ENCODE data around the gene LY86.
"Not testable (repeated sequence)": the region's sequence is repeated elsewhere in the genome, so short reads cannot be mapped to it uniquely, and the experiment has no call there.

The LY86 gene

DNA sequence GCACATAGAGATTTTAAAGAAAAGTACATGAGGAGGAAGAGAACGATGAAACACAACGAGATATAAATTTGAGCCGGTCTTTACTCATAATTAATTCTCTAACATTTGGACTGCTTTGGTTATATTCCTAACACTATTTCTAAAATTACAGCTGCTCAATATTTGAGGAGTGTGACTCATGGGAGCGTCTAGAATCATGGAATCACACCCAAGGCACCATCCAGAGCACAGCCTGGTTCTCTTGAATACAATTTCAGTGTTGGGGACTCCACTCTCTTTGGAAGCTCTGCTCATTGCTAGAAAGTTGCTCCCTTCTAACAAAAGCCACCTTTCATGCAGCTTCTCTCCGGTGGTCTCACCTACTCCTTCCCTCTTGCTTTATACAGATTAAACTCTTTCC is 64.4 kb downstream of the LY86 start:
- DNase-seq (ENCODE audit: low read depth in 2 of 3, low spot score in 2 of 3), result no peak

DNA sequence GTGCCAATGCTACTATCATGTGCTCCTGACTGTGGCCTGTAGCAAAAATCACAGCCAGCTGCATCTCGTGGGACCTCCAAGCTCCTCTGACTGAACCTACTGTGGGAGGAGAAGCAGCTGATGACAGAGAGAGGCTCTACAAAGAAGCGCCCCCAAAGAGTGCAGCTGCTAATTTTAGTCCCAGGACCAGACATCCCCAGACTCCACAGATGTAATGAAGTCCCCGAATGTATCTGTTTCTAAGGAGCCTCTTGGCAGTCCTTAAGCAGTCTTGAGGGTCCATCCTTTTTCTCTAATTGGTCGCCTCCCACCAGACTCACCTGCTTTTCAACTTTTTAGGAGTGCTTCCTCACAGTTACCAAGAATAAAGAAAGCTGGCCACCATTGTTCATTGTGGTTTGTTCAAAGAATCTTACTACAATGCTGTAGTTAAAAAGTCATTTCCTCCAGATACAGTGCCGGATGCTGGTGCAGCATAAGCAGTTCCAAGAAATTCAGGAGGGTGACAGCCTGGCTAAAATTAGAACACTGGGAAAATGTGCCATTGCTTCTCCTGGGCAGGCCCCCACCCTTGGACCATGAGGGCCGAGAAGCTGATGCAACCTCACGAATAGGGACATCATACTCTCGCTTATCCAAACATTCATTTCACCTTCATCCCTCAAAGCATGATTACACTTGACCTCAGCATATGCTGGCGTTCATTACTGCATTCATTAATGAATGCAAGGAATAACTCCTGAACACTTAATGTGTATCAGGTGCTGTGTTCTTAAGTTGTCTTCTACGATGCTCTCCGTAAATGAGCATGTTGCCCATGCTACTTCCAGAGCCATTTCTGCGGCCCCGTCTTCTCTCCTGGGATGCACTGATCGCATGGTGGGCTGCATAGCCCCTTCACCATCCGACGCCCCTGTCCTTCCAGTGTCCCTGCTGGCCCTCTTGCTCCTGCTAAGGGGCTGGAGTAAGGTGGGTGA is 66.4 kb downstream of the LY86 start:
- no peak for DNase-seq (ENCODE audit: low read depth in 2 of 3, low spot score in 2 of 3)

DNA sequence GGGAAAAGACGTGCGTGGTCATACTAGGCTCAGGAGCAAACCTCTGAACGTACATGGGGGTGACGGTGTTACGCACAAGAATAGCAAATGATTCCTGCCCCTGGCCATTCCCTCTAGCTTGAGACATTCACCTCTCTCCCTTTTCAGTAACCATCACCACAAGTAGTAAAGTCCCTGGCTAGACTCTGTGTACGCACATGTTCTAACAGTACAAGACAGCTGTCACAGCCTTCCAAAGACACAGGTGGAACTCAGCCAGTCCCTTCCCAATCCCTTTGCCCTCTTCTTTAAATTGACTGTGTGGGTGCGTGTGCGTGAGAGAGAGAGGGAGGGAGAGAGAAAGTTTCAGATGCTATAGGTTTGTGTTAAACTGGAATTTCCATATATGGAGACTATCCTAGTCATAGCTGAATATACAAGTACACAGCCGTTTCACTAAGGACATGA is 67.3 kb downstream of the LY86 start:
- no peak for DNase-seq (ENCODE audit: low read depth in 2 of 3, low spot score in 2 of 3)

DNA sequence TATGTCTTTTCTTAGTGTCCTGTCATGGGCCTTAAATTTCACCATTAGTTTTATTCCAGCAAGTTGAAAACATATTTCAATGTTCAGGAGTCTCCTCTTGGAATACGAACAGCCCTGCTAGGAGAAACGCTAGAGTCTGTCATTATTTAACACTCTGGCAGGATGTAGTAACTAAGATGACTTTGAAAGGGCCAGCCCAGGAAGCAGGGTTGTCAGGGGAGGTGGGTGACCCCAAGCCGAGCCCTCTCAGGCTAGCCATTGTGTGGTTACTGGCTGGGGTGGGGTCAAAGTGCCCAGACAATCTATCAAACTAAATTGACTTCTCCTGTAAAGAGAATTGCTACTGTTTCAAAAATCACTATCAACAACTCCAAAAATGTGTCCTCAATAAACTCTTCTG is 67.8 kb downstream of the LY86 start:
- DNase-seq (ENCODE audit: low read depth in 2 of 3, low spot score in 2 of 3), result no peak

DNA sequence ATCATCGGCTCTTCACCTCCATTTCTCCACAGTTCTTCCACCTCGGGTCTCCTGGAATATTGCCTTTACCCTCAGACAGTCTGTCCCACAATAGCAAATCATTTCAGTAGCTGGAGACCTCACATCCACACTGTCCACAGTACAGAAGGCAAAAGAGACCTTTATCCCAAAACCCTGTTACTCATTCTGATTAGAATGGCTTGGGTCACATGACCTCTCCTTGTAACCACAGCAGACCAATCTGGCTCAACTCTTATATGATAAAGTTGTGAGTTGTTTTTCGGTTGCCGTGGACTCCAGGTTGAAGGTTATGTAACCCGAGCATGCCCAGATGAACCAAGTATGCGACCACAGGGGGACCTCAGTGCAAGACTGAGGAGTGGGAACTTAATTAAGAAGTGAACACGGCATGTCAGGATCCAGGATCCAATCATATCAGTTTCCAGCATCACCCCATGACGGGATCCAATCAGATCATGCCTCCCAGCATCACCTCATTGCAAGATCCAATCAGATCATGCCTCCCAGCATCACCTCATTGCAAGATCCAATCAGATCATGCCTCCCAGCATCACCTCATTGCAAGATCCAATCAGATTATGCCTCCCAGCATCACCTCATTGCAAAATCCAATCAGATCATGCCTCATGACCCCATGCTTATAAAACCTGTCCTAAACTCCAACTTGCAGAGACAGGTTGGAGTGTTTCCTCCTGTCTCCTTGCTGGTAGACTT is 68.7 kb downstream of the LY86 start:
- DNase-seq (ENCODE audit: low read depth in 2 of 3, low spot score in 2 of 3), result no peak

DNA sequence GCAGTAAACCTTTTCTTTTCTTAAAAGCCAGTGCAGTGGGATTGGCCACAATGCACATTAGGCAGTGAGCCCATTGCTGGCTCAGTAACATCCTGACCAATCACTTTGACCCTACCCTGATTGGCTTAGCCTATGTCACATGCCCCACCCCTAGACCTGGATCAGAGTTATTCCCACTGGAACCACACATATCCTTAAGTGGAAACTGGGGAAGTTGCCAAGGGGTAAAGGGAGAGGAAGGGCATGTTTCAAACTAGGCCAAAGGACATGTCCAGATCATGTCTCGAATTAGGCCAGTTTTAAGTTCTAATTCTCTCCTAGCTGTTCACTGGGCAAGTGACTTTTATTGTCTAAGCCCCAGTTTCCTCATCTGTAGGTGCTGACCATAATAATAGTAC is 69.3 kb downstream of the LY86 start:
- no peak for DNase-seq (ENCODE audit: low read depth in 2 of 3, low spot score in 2 of 3)

DNA sequence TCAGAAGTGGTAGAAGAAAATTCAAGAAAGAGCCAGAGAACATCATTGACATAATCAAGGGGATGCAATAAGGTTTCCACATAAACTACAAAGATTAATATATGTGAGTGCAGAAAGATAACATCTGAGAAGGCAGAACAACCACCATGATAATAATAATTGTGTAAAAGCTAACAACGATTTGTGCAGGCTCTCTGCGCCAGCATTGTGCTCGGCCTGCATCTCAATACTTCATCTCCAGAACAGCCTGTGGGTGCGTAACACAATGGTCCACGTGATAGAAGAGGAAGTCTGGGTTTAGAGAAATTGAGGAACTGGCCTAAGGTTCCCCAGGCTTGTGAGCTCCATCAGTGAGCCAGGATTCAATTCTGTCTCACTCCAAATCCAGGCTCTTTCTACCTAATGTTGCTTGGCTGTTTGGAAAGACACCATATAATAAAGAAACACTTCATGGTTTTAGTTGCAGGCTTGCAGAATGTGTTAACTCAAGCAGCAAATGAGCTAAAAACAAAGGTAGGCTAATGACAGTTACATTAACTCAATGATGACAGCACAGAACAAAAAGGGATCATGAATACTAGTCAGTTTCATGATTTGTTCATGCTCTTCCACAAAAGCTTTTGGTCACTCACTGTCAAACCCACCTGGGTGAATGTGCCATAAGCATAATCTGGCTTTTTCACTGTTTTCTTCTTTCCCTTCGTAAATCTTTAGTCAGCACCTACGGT is 71.2 kb downstream of the LY86 start:
- DNase-seq (ENCODE audit: low read depth in 2 of 3, low spot score in 2 of 3), result no peak

DNA sequence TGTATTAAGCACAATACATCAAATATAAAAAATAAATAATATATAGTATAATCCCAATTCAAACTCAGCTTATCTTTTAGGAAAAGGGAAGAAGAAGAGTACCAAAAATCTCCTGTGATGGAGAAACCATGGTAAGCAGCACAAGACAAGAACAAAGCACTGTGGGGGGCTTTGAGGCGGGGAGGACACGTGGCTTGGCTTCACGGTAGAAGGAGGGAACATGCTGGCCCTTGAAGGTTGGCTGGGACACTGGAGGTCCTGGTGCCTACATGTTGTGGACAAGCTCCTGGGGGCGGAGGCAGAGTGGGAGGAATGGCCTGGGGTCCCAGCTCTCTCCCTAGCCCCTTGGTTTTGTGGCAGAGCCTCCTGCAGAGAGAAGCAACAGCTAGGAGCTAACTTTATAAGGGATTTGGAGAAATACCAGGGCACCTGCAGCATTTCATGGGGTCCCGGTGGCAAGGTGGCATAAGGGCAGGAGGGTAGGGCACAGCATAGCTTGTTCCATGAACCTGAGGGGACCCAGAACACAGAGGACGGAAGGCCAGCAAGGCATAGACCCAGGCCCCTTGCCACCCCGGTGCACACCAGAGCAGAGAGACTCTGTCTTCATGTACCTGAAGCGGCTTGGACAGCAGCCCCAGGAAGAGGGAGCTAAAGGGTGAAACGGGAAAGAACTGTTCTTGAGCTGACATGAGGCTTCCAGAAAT is 72.0 kb downstream of the LY86 start:
- no peak for DNase-seq (ENCODE audit: low read depth in 2 of 3, low spot score in 2 of 3)

DNA sequence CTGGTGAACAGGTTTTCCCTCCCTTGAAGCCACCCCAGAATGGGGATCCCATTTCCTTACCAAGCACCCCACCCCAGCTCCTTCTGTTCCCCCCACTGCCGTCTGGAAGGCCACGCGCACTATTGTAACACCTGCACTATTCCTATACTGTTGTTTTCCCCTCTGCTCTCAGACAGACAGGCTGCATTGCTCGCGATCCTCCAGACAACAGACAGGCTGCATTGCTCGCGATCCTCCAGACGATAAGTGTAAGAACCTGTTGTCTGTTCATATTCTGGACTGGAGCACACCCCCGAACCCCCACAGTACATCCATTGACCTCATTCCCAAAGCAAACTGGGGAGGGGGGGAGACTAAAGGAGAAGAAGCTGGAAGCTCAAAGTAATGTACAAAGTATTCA is 72.7 kb downstream of the LY86 start:
- DNase-seq (ENCODE audit: low read depth in 2 of 3, low spot score in 2 of 3), result no peak

DNA sequence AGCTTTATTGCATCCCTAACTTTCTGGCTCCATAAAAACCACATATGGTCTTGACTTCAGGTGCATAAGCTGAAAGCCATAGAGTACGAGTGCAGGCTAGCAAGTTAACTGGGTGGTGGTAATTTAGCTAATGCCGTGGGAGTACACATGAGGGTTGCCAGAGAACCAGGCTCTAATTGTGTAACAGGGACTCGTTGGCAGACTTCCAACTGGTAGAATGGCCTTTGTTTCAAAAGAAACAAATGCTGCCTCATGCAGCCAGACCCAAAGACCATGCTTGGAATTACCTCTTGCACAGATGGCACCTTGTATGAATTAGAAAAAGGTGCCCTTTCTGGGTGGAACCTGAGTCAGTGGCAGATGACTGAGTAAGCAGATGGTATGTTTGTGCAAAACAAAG is 73.2 kb downstream of the LY86 start:
- DNase-seq (ENCODE audit: low read depth in 2 of 3, low spot score in 2 of 3), result no peak

DNA sequence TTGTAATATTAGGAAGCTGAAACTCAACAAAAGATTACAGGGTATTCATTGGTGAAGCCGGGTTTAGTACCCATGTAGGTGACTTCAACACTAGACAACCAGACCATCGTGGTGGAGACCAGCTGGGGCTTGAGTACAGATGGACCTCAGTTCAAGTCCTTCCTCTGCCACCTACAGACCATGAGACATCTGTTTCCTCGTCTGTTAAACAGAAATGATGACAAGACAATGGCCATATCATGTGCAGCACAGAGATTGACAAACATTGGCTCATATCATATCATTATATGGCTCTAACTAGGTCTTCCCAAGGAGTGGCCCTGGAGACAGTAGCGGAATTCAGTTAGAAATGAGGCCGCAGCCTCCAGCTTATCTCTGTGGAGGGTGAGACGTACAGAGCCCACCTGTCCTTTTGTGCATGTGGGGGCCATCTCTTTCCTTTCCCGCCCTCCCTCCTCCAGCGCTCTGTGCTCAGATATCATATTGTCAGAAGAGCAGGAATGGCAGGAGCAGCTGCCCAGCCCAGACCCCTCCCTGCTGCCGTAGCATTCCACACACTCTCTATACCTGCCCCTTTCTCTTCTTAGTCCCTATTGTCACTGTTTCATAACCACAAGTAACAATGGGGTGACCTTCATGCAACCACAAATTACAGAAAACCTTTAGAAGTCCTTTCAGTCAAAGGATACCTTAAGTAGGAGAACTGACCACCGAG is 75.1 kb downstream of the LY86 start:
- DNase-seq (ENCODE audit: low read depth in 2 of 3, low spot score in 2 of 3), result no peak

DNA sequence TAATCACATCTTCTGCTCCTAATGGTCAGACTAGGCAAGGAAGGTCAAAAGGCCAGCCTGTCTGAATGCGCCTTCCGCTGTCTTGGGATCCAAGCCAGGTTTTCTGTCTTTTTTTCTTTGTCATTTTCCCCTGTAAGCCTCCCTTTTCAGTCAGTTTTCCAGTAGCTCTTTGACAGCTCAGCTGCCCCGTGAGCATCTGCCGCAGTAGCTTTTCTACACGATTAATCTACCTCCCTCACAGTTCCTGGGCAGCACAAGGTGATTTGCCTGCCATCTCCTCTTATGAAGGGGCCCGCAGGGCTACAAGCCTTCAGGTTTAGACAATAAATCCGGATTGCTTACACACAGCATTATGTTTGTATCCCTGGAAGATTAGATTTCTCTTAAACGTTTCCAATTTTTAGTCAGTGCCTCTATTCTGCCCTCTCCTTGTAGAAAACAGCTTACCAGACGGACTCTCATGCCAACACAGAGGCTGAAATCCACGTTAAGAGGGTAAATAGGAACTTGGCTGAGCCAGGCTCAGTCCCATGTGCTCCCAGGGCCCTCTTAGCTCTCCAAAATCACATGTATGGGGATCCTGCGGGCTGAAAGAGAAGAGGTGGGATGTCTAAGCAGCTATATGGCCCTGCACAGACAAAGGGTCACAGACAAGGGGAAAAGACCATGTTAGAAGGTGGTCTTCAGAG is 77.2 kb downstream of the LY86 start:
- no peak for DNase-seq (ENCODE audit: low read depth in 2 of 3, low spot score in 2 of 3)

DNA sequence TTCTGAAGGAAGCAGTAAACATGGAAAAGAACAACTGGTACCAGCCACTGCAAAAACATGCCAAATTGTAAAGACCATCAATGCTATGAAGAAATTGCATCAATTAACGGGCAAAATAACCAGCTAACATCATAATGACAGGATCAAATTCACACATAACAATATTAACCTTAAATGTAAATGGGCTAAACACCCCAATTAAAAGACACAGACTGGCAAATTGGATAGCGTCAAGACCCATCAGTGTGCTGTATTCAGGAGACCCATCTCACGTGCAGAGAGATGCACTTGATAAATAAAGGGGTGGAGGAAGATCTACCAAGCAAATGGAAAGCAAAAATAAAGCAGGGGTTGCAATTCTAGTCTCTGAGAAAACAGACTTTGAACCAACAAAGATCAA is 81.6 kb downstream of the LY86 start:
- DNase-seq (ENCODE audit: low read depth in 2 of 3, low spot score in 2 of 3), result not testable (repeated sequence)

DNA sequence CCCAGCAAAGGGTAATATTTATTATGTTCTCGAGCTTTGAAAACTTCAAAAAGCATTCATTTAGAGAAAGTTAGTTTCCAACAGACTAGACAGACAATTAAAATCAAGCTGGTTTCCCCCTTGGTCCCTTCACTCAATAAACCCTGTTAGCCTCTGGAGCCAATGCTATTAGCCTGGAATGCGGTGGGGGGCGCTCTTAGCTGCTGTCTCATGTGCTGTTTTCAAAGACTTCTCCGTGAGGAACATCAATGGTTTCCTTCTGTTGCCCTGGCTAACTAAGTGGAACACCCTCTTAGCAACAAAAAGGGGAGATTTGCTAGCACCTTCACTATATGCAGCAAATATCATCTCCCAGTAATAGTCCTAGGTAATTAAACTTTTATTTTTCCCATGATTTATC is 86.4 kb downstream of the LY86 start:
- no peak for DNase-seq (ENCODE audit: low read depth in 2 of 3, low spot score in 2 of 3)

DNA sequence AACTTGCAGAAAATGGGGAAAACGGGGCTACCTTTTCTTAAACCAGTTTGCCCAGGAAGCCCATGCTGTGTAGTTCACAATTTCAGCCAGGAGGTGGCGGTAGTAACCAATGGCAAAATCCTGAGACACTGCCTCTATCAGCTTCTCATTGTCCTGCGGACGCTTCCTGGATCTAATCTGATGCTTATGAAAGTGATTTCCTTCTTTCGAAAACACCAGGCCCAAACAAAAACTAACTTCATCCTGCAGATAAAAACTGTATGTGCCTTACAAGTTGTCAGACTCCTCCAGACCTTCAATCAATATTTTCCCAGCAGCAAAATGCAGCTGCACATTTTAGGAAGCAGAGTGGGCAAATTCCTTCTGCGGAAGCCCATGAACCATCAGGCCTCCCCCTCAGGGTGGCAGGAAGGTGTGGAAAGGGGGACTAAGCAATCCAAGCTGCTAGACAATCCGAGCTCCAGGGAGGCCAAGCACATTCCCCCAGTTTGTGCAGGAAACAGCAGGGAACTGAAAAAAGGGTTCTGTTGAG is 88.5 kb downstream of the LY86 start:
- peak in 2 of 3 experiments; percentile 79 to 80 for DNase-seq (ENCODE audit: low read depth in 2 of 3, low spot score in 2 of 3)

DNA sequence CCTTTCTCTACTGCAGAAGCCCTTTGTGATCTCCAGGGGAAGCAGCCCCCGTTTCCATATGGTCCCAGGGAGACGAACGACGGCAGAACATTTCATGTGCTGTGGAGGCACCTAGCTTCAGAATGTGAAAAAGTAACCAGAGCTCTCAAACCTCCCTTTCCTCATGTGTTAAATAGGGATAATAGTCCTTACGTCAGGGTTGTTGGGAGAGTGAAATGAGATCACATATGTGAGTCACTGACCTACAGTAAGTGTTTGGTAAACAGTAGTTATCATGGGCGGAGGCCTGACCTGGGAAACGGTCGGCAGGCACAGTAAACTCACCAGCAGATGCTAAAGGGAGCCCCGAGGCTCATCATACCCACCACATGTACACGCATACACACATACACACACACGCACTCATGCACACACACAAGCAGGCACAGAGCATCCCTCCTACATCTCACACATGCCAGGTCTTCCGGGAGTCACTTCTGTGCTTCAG is 89.7 kb downstream of the LY86 start:
- DNase-seq (ENCODE audit: low read depth in 2 of 3, low spot score in 2 of 3), result no peak

DNA sequence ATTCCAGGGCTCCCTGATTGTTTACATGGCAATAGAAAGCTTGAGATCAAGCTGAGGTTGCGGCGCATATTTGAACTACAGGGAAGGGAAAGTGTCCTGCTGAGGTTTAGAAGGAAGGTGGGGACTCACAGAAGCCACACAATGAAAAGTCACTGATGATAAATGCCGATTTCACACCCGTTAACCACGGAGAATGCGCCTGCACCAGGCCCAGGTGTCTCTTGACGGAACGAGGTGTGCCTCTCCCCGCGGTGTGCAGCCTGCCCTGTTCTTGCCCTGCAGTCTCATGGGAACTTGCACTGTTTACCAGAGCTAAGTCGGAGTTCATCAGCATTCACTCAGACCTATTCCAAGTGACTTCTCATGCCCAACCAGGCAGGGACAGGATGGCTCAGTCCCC is 90.3 kb downstream of the LY86 start:
- DNase-seq (ENCODE audit: low read depth in 2 of 3, low spot score in 2 of 3), result no peak

DNA sequence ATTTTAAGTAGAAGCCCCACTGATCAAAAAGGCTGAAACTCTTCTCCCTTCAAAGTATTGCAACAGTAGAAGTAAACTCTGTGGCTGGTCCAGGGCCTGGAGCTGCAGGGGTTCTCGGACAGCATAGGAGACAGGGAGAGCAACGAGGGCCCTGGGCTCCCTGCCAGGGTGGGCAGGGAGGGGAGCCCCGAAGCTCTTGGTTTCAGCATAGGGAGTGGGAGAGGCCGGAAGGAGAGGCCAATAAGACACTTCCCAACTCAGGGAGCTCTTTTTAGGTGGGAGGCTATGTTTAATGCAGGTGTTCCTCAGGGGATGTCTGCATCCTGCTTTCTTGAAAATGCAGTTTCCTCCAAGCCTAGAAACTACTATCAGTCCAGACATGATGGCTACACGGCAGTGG is 91.1 kb downstream of the LY86 start:
- no peak for DNase-seq (ENCODE audit: low read depth in 2 of 3, low spot score in 2 of 3)

DNA sequence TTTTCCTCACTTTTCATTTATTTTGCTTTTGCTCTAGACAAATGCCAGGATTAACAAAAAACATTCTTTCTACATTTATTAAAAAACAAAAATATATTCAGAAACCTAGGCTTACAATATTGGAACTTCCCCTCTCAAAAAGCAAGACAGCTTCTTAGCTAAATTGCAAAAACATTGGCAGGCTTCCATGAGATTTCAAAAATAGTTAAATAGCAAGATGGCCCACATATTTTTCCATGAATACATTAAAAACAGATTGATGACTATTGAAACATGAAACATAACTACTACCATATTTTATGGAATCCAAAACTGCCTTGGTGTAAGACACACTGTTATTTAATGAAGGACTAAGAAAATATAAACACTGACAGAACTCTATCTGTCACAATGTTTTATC is 92.0 kb downstream of the LY86 start:
- DNase-seq (ENCODE audit: low read depth in 2 of 3, low spot score in 2 of 3), result no peak
